GM21528 (cell line): ENCODE results near the gene B3GNT5.

Experiments
- ATAC-seq: cut with Tn5 transposase; IDR thresholded peaks from one replicate; pipeline ENCODE4 v1.9.1; 2021; ENCODE audit warnings: mild to moderate bottlenecking, moderate library complexity; ENCODE audit not compliant: unreplicated experiment, low FRiP score

Gene B3GNT5

DNA sequence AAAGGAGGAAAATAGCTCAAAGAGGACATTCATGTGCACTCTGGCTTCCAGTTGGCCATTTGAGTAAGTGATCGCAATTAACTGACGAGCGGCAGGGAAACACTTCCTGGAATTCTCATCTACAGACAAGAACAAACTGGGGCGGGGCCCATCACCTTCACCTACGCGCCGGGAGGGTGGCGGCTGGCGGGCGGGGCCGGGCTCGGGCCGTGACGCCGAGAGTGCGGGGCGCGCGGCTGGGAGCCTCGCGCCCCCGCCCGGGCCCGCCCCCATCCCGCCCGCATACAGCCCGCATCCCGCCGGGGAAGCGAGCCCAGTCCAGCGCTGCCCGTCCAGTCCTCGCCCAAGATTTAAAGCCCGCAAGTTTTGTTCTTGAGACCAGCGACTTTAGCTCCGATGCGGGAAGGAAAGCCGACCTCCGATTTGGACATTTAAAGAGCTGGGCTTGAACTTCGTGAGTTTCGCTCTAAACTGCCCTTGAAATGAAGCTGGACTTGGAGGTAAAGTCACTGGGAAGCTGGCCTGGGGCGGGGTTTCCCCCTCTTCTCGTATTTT, at the start of gene B3GNT5:
TSS of gene B3GNT5 (plus strand) at position 281 of the 555 bp plus-strand sequence. CDS start 16,546 bp downstream, outside the sequence.
- ATAC-seq = no peak

GRCh38 chr3:183203670-183204069, 49.4 kb upstream of the B3GNT5 start:
- no peak for ATAC-seq

DNA sequence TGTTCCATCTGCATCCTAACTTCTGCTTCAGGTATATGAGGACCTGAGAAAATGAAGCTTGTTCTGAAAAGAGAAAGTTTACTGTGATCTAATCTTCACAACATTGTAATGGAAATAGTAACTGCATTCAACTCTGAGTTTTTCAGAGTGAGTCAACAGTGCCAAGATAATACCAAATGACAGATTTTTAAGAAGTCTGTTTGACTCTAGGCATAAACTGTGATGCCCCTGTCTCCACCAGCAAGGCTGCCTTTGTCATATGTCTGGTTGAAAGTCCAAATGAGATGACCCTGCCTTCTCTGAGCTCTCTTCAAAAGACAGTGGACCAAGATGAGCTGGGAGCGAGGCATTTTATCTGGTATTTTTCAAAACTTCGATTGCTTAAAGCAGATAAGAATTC, 44.8 kb upstream of the B3GNT5 start:
- ATAC-seq = no peak

DNA sequence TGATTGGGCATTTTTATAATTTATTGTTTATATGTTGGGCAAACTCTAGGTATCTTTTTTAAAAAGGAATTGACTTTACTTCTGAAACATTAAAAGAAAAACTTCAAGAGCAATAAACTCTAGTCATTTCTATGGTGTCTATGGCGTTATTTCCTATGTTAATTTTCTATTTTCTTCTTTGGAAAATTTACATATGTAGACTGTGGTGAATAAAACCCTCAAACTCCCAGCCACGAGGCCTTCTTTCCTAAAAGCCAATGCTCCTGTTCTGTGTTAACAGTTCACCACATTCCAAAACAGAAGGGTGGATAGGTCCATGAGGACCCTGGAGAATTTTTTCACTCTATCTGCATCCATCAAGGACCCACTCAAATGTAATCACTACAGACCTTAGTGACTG, 44.3 kb upstream of the B3GNT5 start:
- ATAC-seq = no peak

- ATAC-seq = no peak
Observed at GRCh38 chr3:183210341-183210740, 42.7 kb upstream of the B3GNT5 start.

- ATAC-seq = no peak
Observed at GRCh38 chr3:183210862-183211341, 42.2 kb upstream of the B3GNT5 start.

- no peak for ATAC-seq
Observed at GRCh38 chr3:183211352-183211751, 41.7 kb upstream of the B3GNT5 start.

- ATAC-seq = no peak
Observed at GRCh38 chr3:183212096-183212495, 41.0 kb upstream of the B3GNT5 start.

DNA sequence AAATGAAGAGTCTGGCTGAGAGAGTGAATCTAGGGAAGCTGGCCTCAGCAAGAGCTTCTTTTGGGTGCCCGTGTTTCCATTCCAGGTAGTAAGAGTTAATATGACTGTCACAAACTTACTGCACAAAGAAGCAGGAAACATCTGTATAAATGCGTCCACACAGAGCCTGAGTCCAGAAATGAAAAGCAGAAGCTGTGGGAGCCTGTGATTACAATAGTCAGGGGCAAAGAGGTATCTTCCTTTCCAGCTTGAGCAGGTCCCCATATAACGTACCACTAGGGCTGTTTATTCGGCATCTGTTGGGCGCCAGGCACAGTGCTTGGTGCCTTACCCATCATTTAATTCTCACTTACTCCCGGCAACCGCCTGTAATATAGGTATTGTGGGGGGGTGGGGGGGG, 40.5 kb upstream of the B3GNT5 start:
- ATAC-seq = no peak

DNA sequence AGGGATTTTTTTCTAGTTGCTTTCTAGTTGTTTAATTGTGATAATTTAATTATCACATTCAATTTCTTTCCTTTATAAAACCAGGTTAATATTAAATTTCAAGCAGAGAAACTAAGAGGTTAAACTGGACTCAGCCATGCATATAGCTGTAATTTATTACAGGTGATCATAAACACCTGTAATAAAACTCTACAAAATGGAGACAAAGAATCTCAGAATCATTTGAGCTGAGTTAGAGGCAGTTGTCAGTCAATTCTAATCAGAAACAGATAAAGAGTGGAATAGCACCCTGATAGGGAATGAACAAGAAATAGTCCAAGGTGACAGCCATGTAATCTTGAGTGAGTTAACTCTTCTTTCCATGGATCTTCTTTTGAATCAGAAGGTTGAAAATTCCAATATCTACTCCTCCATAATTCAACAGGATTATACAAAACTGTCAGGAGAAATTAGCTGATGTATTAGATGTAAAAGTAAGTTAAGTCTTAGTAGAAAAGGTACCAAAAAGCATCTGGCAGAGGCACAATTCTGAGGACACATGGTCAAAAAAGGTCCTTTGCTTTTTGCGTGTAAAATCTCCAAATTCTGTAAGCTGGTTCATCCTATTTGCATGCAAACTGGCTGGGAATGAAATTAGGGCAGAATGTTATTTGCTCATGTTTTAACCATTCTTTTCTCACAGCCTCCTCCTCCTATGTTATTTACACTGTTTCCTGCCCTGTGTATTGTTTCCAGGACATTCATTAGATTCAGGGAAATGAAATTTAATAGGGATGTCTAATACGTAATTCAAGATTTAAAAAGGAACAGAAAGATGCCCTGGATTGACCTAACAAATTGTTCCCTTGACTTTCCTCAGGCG, 39.4 kb upstream of the B3GNT5 start:
- no peak for ATAC-seq

- ATAC-seq = no peak
Observed at GRCh38 chr3:183214277-183214612, 38.8 kb upstream of the B3GNT5 start.

GRCh38 chr3:183215591-183216202, 37.4 kb upstream of the B3GNT5 start:
- ATAC-seq = no peak

DNA sequence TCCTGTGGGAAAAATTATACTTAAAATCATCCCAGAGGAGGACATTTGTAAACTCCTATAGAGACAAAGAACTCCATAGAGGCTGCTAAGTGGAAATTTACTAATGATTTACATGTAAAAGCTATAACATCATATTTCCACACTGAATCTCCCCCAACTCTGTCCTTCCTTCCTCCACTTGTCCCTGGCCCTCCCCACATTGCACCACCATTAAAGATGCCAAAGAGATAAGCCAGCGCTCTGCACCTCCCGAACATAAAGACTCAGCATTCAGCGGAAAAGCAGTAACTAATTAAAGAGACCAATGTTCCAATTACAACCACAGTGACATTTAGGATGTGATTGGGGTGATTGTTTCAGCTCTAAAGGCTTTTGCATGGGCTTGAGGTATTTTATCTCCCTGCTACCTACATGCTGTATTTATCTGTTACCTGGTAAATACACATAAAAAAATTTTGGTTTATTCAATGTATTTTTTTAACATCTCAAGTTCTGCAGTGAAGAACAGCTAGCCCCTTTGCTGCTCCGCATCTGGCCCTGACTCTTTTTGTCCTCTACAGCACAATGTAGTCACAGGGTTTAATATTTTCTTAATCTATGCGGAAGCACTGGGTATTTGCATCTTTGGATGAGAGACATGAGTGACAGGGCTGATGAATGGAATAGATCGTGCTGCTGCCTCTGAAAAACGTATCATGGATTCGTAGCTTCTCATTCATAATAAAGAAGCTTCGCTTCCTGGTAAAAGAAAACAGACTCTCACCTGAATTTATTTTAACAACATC, 35.3 kb upstream of the B3GNT5 start:
- no peak for ATAC-seq

- ATAC-seq = no peak
Observed at GRCh38 chr3:183218826-183219225, 34.2 kb upstream of the B3GNT5 start.

DNA sequence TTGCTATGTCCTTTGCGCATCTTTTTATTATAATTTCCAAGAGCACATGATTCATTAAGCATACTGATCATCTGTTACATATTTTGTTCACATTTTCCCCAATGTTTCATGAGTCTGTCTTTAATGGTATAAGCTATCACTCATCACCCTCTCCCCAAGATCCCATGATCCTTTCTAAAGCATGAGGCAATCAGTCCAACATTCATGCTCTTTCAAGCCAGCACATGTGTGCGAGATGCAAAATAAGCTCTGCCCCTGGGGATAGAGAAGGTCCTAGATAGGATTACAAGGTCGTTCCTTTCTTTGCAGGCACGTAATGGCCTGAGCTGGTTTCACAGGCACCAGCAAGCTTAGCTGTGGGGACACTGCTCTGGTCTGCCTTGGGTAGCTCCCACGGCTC, 32.2 kb upstream of the B3GNT5 start:
- no peak for ATAC-seq

DNA sequence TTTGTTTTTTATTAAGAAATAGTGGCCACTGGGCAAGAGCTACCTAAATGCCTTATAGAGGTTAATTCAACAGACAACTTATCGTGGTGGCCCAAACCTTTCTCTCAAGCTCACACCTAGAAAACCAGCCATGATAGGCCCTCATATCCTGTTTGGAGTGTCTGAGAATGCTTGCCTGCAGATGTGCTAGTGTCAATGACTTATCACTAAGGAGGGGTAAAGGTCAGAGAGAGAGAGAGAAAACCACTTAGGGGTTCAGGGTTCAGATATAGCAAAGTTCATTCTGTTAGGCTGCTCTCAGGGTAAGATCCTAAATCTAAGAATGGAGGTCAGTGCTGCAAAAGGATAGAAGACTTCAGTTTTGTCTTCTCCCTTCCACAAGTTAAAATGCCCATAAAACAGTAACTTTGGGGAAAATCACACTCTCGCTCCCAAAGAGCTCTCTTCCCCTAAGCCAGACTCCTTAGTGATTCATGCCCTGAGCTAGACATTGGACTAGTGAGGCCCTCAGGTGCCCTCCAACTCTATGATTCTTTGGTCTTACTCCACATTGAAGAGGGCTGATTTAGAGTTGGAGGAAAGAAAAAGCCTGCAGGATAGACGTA, 30.3 kb upstream of the B3GNT5 start:
- ATAC-seq = no peak

GRCh38 chr3:183224180-183224970, 28.7 kb upstream of the B3GNT5 start:
- ATAC-seq = no peak

- no peak for ATAC-seq
Observed at GRCh38 chr3:183226333-183226890, 26.6 kb upstream of the B3GNT5 start.

GRCh38 chr3:183227586-183227985, 25.5 kb upstream of the B3GNT5 start:
- no peak for ATAC-seq
